GM12878 (cell line): ENCODE measurements around the gene PM20D2. TPM values are rescaled to one million over a fixed set of nuclear protein-coding genes. Genes with fewer than 3 reads are reported as not detected.

Source experiments
- ATAC-seq: fragments of 200-7000 bp; cut with Tn5 transposase; 3 replicates; pipeline ENCODE4 v1.9.1; 2020; ENCODE audit warnings: mild to moderate bottlenecking, moderate library complexity
- BruUV-seq: library from RNA; stranded (reverse); fragments of 400-500 nt; replicated peaks from 2 replicates; lab custom pipeline; 2021; lab: Mats Ljungman, UMichigan
- CTCF ChIA-PET: fragments of 300-600 bp; sonication (Branson Sonifier 250); formaldehyde crosslinking; extraction: SDS; loops from one replicate; lab custom pipeline; 2021; ENCODE audit warnings: inconsistent platforms; lab: Yijun Ruan, JAX
- POLR2A ChIA-PET: fragments of 350-600 bp; formaldehyde crosslinking; extraction: SDS; loops from one replicate; lab custom pipeline; 2021; ENCODE audit warnings: inconsistent platforms; lab: Charles Lee
- RAD21 ChIA-PET: fragments of 300-600 bp; sonication (Branson Sonifier 250); formaldehyde crosslinking; loops from one replicate; lab custom pipeline; 2023; ENCODE audit warnings: antibody characterized with exemption; ENCODE audit not compliant: unreplicated experiment; lab: Charles Lee
- SMC1A ChIA-PET: fragments of 300-600 bp; sonication (Branson Sonifier 250); formaldehyde crosslinking; loops from one replicate; lab custom pipeline; 2023; ENCODE audit not compliant: unreplicated experiment, uncharacterized antibody; lab: Charles Lee
- DNase-seq: peaks from one replicate; pipeline ENCODE4 v3.0.0-alpha.2; 2011; ENCODE audit warnings: low read depth, low spot score
- FAIRE-seq: peaks from 3 replicates; lab custom pipeline; 2011; peaks lifted over from hg19 to GRCh38; lab: Jason Lieb, UNC
- H2AFZ ChIP-seq: 2 replicates; pipeline ENCODE4 v1.6.0; 2011; ENCODE audit warnings: low read depth, low read length, control low read depth; ENCODE audit not compliant: control insufficient read depth
- H3K27ac ChIP-seq: 2 replicates; pipeline ENCODE4 v1.5.1; 2011; ENCODE audit warnings: control low read depth; ENCODE audit not compliant: control insufficient read depth, insufficient read depth
- H3K27me3 ChIP-seq, 2 experiments: replicated peaks in 1 of 2; 2 replicates each; pipeline versions ENCODE4 v1.6.0 to v1.6.1; 2011; ENCODE audit warnings: low read length in 1 of 2; ENCODE audit not compliant: control insufficient read depth in 2 of 2, insufficient read depth in 2 of 2
- H3K36me3 ChIP-seq, 2 experiments: 2 replicates each; pipeline ENCODE4 v1.5.1; 2011; ENCODE audit warnings: low read length in 1 of 2; ENCODE audit not compliant: control insufficient read depth in 2 of 2, insufficient read depth in 2 of 2
- H3K4me1 ChIP-seq: 2 replicates; pipeline ENCODE4 v1.6.1; 2011; ENCODE audit warnings: mild to moderate bottlenecking, low read length, moderate library complexity, mixed read lengths; ENCODE audit not compliant: control insufficient read depth, insufficient read depth
- H3K4me2 ChIP-seq: 2 replicates; pipeline ENCODE4 v1.6.0; 2011; ENCODE audit warnings: control low read depth; ENCODE audit not compliant: control insufficient read depth, insufficient read depth
- H3K4me3 ChIP-seq: fragments of 200-600 bp; sonication (generic); 2 replicates; pipeline ENCODE4 v1.5.1; 2016
- H3K79me2 ChIP-seq: 2 replicates; pipeline ENCODE4 v1.6.0; 2011; ENCODE audit warnings: low read length; ENCODE audit not compliant: control insufficient read depth, insufficient read depth
- H3K9ac ChIP-seq: 2 replicates; pipeline ENCODE4 v1.8.0; 2011; ENCODE audit warnings: low read length, control low read depth, mixed read lengths; ENCODE audit not compliant: control insufficient read depth, insufficient read depth
- H3K9me3 ChIP-seq: replicated peaks from 3 replicates; pipeline ENCODE4 v1.5.1; 2011; ENCODE audit warnings: mild to moderate bottlenecking, low read length; ENCODE audit not compliant: control insufficient read depth, insufficient read depth
- H4K20me1 ChIP-seq: 2 replicates; pipeline ENCODE4 v1.6.0; 2011; ENCODE audit not compliant: control insufficient read depth, insufficient read depth
- ATF7 ChIP-seq: fragments of 450-650 bp; IDR thresholded peaks from 2 replicates; pipeline ENCODE4 v1.6.1; 2016; ENCODE audit warnings: low read depth, mild to moderate bottlenecking
- BMI1 ChIP-seq: fragments of 450-650 bp; IDR thresholded peaks from 2 replicates; pipeline ENCODE4 v1.6.1; 2016; ENCODE audit warnings: mild to moderate bottlenecking, moderate library complexity, borderline replicate concordance
- CREB1 ChIP-seq: IDR thresholded peaks from 2 replicates; pipeline ENCODE4 v1.6.1; 2012; ENCODE audit warnings: low read depth, mild to moderate bottlenecking, inconsistent platforms
- ETV6 ChIP-seq, 2 experiments: fragments of 450-650 bp in 1 of 2; IDR thresholded peaks in 1 of 2; conservative IDR thresholded peaks in 1 of 2; 2 replicates each; pipeline ENCODE4 v1.6.1; 2014; ENCODE audit warnings: antibody characterized with exemption in 1 of 2, borderline replicate concordance in 1 of 2, low read depth in 1 of 2, mild to moderate bottlenecking in 1 of 2, moderate library complexity in 1 of 2
- FOS ChIP-seq: IDR thresholded peaks from 3 replicates; pipeline ENCODE4 v1.6.1; 2011; ENCODE audit warnings: borderline replicate concordance; ENCODE audit not compliant: insufficient read length; ENCODE audit errors: extremely low read depth
- IKZF1 ChIP-seq: fragments of 450-650 bp; conservative IDR thresholded peaks from 2 replicates; pipeline ENCODE4 v1.6.1; 2017; ENCODE audit warnings: antibody characterized with exemption, mild to moderate bottlenecking
- NRF1 ChIP-seq: conservative IDR thresholded peaks from 2 replicates; pipeline ENCODE4 v1.6.1; 2011; ENCODE audit warnings: mild to moderate bottlenecking, low read depth, low read length, improper control_type of control experiment
- PAX8 ChIP-seq: fragments of 450-650 bp; IDR thresholded peaks from 2 replicates; pipeline ENCODE4 v1.6.1; 2017; ENCODE audit warnings: mild to moderate bottlenecking, moderate library complexity
- POLR2A ChIP-seq: IDR thresholded peaks from 2 replicates; pipeline ENCODE4 v1.6.1; 2011; ENCODE audit warnings: low read depth, mild to moderate bottlenecking, low read length
- POLR2AphosphoS2 ChIP-seq: IDR thresholded peaks from 2 replicates; pipeline ENCODE4 v1.6.1; 2011; ENCODE audit warnings: low read depth, mild to moderate bottlenecking, low read length, improper control_type of control experiment, moderate library complexity
- SRF ChIP-seq, 2 experiments: IDR thresholded peaks; 2 replicates each; pipeline ENCODE4 v1.6.1; 2011; ENCODE audit warnings: low read depth in 2 of 2, low read length in 2 of 2, mild to moderate bottlenecking in 1 of 2, moderate library complexity in 1 of 2
- STAT3 ChIP-seq: IDR thresholded peaks from 2 replicates; pipeline ENCODE4 v1.6.1; 2011; ENCODE audit warnings: low read depth, low read length, improper control_type of control experiment
- YY1 ChIP-seq: IDR thresholded peaks from 2 replicates; pipeline ENCODE4 v1.6.1; 2011; ENCODE audit warnings: low read depth, mild to moderate bottlenecking, low read length
- ZBED1 ChIP-seq: IDR thresholded peaks from 2 replicates; pipeline ENCODE4 v1.6.1; 2016; ENCODE audit warnings: borderline replicate concordance
- ZNF207 ChIP-seq: fragments of 450-650 bp; IDR thresholded peaks from 2 replicates; pipeline ENCODE4 v1.6.1; 2014; ENCODE audit warnings: antibody characterized with exemption, mild to moderate bottlenecking, borderline replicate concordance
- WGBS: methylation state at CpG from one replicate; pipeline ENCODE4 v1.1.6; 2016; ENCODE audit warnings: low lambda C conversion rate; ENCODE audit not compliant: insufficient replicate concordance, insufficient coverage; ENCODE audit errors: missing lambda C conversion rate; 5-methylcytosine and 5-hydroxymethylcytosine counted together
- in situ Hi-C: fragments of 300-500 bp; cut with MboI; formaldehyde crosslinking; loops from 9 replicates; pipeline ENCODE4 v1.14.3; 2018; ENCODE audit warnings: mixed read lengths
- intact Hi-C: fragments of 100-400 bp; cut with micrococcal nuclease; formaldehyde crosslinking; loops from one replicate; pipeline ENCODE4 v1.14.2; 2022; ENCODE audit not compliant: unreplicated experiment
- polyA plus RNA-seq, 11 experiments: library from polyadenylated mRNA; depleted of rRNA in 4 of 11; unstranded in 6 of 11; stranded (reverse) in 5 of 11; fragments of >200 nt; fragmentation: Nextera tagmentation in 4 of 11; fragmentation: Illumina TruSeq in 1 of 11; extraction: Ambion mirVana in 4 of 11; extraction: Trizol in 1 of 11; gene quantifications; 1 replicate in 1 of 11; 2 replicates in 10 of 11; pipeline versions ENCODE4 v1.2.1 to v1.2.3, GENCODE V29; 2011 to 2016; ENCODE audit warnings: inconsistent platforms in 2 of 11, missing spikeins in 2 of 11, low read depth in 1 of 11
- total RNA-seq, 4 experiments: library from RNA; depleted of rRNA in 3 of 4; stranded (reverse); fragments of >200 nt in 3 of 4; fragmentation: Illumina TruSeq in 1 of 4; extraction: Trizol in 1 of 4; gene quantifications; 2 replicates each; pipeline versions ENCODE4 v1.2.1 to v1.2.3, GENCODE V29; 2013 to 2021
- TF ChIP-seq, protein P1 (sequence below): fragments of 450-650 bp; conservative IDR thresholded peaks from 2 replicates; pipeline ENCODE4 v1.6.1; 2017; ENCODE audit warnings: mild to moderate bottlenecking, moderate library complexity
- TF ChIP-seq, protein P2 (sequence below): fragments of 150-350 bp; IDR thresholded peaks from 2 replicates; pipeline ENCODE4 v1.6.1; 2016; ENCODE audit warnings: low read depth, low read length

Gene PM20D2
- total and polyA plus RNA-seq, 10 of the 15 experiments (the other 5 are each of a cell fraction or from before 2014, with no cell fraction given) = 7.8 to 23.6 (median 15.7) TPM

DNA sequence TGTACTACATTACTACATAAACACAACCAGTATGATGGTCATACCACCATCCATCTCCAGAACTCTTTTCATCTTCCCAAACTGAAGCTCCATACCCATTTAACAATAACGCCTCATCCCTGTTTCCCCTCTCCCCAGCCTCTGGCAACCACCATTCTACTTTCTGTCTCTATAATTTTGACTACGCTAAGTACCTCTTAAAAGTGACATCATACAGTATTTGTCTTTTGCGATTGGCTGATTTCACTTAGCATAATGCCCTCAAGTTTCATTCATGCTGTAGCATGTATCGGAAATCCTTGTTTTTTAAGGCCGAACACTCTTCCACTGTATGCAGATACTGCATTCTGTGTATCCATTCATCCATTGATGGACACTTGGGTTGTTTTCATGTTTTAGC is 41.6 kb downstream of the PM20D2 start:
- ChIA-PET CTCF (no interaction called here), RAD21 (no interaction called here), SMC1A (no interaction called here), POLR2A (no interaction called here)
- FAIRE-seq = no peak
- H3K4me3 ChIP-seq = no peak overlapping the region
- no peak for TF ChIP-seq ZBED1
- TF ChIP-seq ATF7 = no peak
- no peak for TF ChIP-seq NRF1
- no peak for TF ChIP-seq IKZF1
- no peak for TF ChIP-seq BMI1
- TF ChIP-seq CREB1 = no peak
- TF ChIP-seq, protein P1, sequence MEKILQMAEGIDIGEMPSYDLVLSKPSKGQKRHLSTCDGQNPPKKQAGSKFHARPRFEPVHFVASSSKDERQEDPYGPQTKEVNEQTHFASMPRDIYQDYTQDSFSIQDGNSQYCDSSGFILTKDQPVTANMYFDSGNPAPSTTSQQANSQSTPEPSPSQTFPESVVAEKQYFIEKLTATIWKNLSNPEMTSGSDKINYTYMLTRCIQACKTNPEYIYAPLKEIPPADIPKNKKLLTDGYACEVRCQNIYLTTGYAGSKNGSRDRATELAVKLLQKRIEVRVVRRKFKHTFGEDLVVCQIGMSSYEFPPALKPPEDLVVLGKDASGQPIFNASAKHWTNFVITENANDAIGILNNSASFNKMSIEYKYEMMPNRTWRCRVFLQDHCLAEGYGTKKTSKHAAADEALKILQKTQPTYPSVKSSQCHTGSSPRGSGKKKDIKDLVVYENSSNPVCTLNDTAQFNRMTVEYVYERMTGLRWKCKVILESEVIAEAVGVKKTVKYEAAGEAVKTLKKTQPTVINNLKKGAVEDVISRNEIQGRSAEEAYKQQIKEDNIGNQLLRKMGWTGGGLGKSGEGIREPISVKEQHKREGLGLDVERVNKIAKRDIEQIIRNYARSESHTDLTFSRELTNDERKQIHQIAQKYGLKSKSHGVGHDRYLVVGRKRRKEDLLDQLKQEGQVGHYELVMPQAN = no peak
- no peak for TF ChIP-seq POLR2A
- TF ChIP-seq YY1 = no peak
- no peak for TF ChIP-seq STAT3
- no peak for TF ChIP-seq FOS
- no peak for TF ChIP-seq PAX8
- no peak for TF ChIP-seq ZNF207
- TF ChIP-seq SRF (IDR thresholded peaks at IDR 0.05; ENCODE audit: low read depth in 2 of 2, low read length in 2 of 2) = no peak
- TF ChIP-seq, protein P2, sequence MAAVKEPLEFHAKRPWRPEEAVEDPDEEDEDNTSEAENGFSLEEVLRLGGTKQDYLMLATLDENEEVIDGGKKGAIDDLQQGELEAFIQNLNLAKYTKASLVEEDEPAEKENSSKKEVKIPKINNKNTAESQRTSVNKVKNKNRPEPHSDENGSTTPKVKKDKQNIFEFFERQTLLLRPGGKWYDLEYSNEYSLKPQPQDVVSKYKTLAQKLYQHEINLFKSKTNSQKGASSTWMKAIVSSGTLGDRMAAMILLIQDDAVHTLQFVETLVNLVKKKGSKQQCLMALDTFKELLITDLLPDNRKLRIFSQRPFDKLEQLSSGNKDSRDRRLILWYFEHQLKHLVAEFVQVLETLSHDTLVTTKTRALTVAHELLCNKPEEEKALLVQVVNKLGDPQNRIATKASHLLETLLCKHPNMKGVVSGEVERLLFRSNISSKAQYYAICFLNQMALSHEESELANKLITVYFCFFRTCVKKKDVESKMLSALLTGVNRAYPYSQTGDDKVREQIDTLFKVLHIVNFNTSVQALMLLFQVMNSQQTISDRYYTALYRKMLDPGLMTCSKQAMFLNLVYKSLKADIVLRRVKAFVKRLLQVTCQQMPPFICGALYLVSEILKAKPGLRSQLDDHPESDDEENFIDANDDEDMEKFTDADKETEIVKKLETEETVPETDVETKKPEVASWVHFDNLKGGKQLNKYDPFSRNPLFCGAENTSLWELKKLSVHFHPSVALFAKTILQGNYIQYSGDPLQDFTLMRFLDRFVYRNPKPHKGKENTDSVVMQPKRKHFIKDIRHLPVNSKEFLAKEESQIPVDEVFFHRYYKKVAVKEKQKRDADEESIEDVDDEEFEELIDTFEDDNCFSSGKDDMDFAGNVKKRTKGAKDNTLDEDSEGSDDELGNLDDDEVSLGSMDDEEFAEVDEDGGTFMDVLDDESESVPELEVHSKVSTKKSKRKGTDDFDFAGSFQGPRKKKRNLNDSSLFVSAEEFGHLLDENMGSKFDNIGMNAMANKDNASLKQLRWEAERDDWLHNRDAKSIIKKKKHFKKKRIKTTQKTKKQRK = no peak
- TF ChIP-seq ETV6 (conservative IDR thresholded peaks at IDR 0.05 in 1 of 2, IDR thresholded peaks at IDR 0.05 in 1 of 2; ENCODE audit: borderline replicate concordance in 1 of 2, low read depth in 1 of 2) = no peak
- no peak for TF ChIP-seq POLR2AphosphoS2
- no peak overlapping the region for H3K4me2 ChIP-seq
- H2AFZ ChIP-seq = no peak overlapping the region
- no TSS peak for BruUV-seq
- intact Hi-C loops (no loop called here), in situ Hi-C loops (no loop called here)
- no peak overlapping the region for H3K27ac ChIP-seq
- no peak for ATAC-seq
- no peak overlapping the region for H3K9ac ChIP-seq
- no peak for DNase-seq
- H4K20me1 ChIP-seq = no peaks in the 10 kb centered on the region
- H3K9me3 ChIP-seq = no peaks in the 10 kb centered on the region
- no peaks in the 10 kb centered on the region for H3K36me3 ChIP-seq
- no peaks in the 10 kb centered on the region for H3K4me1 ChIP-seq
- 65% methylated on average over 5 of the region's 5 CpGs for WGBS
- H3K27me3 ChIP-seq = peaks cover 2% of the 10 kb centered on the region in 2 experiments; a peak in 2 of 4 replicates
- no peaks in the 10 kb centered on the region for H3K79me2 ChIP-seq
